Neural progenitor cell (in vitro differentiated cells): Measurements from ENCODE around the gene GALNT2. TPM values are rescaled to one million over a fixed set of nuclear protein-coding genes. Genes with fewer than 3 reads are reported as not detected.

Source experiments
- DNase-seq: peaks from one replicate; pipeline ENCODE4 v3.0.0-alpha.2; 2016; ENCODE audit warnings: low spot score
- H2AFZ ChIP-seq: fragments of 200-600 bp; sonication (generic); replicated peaks from 2 replicates; pipeline ENCODE4 v1.6.1; 2016; ENCODE audit warnings: antibody characterized with exemption
- H3F3A ChIP-seq: fragments of 200-600 bp; sonication (generic); 2 replicates; pipeline ENCODE4 v1.6.1; 2016; ENCODE audit warnings: antibody characterized with exemption, low read depth
- H3K27ac ChIP-seq: fragments of 200-600 bp; sonication (generic); 2 replicates; pipeline ENCODE4 v1.5.1; 2016; ENCODE audit warnings: mild to moderate bottlenecking
- H3K27me3 ChIP-seq: fragments of 200-600 bp; sonication (generic); 2 replicates; pipeline ENCODE4 v1.6.1; 2016; ENCODE audit warnings: mild to moderate bottlenecking, moderate library complexity
- H3K36me3 ChIP-seq: fragments of 200-600 bp; sonication (generic); 2 replicates; pipeline ENCODE4 v1.5.1; 2016
- H3K4me1 ChIP-seq: fragments of 200-600 bp; sonication (generic); 2 replicates; pipeline ENCODE4 v1.6.1; 2016; ENCODE audit warnings: mixed run types
- H3K4me2 ChIP-seq: fragments of 200-600 bp; sonication (generic); 2 replicates; pipeline ENCODE4 v1.6.1; 2016
- H3K4me3 ChIP-seq: fragments of 200-600 bp; sonication (generic); 2 replicates; pipeline ENCODE4 v1.5.1; 2016
- H3K79me2 ChIP-seq: fragments of 200-600 bp; sonication (generic); 2 replicates; pipeline ENCODE4 v1.6.1; 2016; ENCODE audit warnings: low read depth
- H3K9ac ChIP-seq: fragments of 200-600 bp; sonication (generic); 2 replicates; pipeline ENCODE4 v1.6.1; 2016
- H3K9me3 ChIP-seq: fragments of 200-600 bp; sonication (generic); 2 replicates; pipeline ENCODE4 v1.5.1; 2016; ENCODE audit warnings: low read depth
- H4K20me1 ChIP-seq: fragments of 200-600 bp; sonication (generic); 2 replicates; pipeline ENCODE4 v1.6.1; 2016; ENCODE audit warnings: low read depth
- H3K27ac Mint-ChIP-seq: 3 replicates; pipeline ENCODE4 v1.8.0; 2021; ENCODE audit warnings: mixed read lengths
- H3K27me3 Mint-ChIP-seq: 2 replicates; pipeline ENCODE4 v1.8.0; 2022; ENCODE audit warnings: low read depth, mild to moderate bottlenecking, inconsistent platforms, moderate library complexity, mixed read lengths; ENCODE audit not compliant: insufficient read depth
- H3K36me3 Mint-ChIP-seq: 3 replicates; pipeline ENCODE4 v1.8.0; 2021; ENCODE audit warnings: mixed read lengths
- H3K4me1 Mint-ChIP-seq: 3 replicates; pipeline ENCODE4 v1.8.0; 2021; ENCODE audit warnings: mixed read lengths
- H3K4me3 Mint-ChIP-seq: 3 replicates; pipeline ENCODE4 v1.8.0; 2021; ENCODE audit warnings: mild to moderate bottlenecking, moderate library complexity, mixed read lengths
- H3K9me3 Mint-ChIP-seq: 3 replicates; pipeline ENCODE4 v1.8.0; 2020; ENCODE audit warnings: mixed read lengths
- EZH2 ChIP-seq: fragments of 200-600 bp; sonication (generic); IDR thresholded peaks from 2 replicates; pipeline ENCODE4 v1.6.1; 2017; ENCODE audit warnings: antibody characterized with exemption, mild to moderate bottlenecking, moderate library complexity
- EZH2phosphoT487 ChIP-seq: fragments of 200-600 bp; sonication (generic); IDR thresholded peaks from 2 replicates; pipeline ENCODE4 v1.6.1; 2017; ENCODE audit warnings: antibody characterized with exemption
- total RNA-seq: library from RNA; depleted of rRNA; stranded (reverse); fragments of >200 nt; gene quantifications from 2 replicates; pipeline ENCODE4 v1.2.3, GENCODE V29; 2015; ENCODE audit warnings: low replicate concordance
- TF ChIP-seq, protein P1 (sequence below): fragments of 200-600 bp; sonication (generic); IDR thresholded peaks from 2 replicates; pipeline ENCODE4 v1.5.1; 2017; ENCODE audit warnings: antibody characterized with exemption, mild to moderate bottlenecking

GALNT2 gene
- total RNA-seq, 1 donor from 2014 or later: 37.6 TPM

DNA sequence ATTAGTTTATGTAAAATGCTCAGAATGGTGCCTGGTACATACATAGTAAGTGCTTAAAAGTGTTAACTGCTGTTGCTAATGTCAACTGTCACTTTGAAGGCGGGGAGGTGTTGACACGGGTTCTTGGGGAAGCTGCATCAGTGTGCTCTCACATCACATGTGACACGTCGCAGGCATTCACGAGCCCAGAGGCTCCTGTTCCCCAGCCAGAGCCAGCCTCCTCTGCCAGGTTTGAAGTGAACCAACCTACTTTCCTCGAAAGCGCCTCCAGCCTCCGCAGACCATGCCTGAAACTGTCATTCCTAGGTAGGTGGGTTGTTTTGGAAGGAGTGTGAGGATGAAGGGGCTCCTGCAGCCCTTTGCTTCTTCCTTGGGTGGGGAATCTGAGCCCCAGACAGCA, 13.8 kb downstream of the GALNT2 start:
- Histone ChIP-seq H3K4me2 (no peak overlapping the region), H3K9ac (no peak overlapping the region), H2AFZ (no peak overlapping the region), H4K20me1 (peaks cover 73% of the 10 kb centered on the region), H3K4me3 (no peak overlapping the region), H3F3A (no peaks in the 10 kb centered on the region), H3K36me3 (no peaks in the 10 kb centered on the region), H3K27ac (no peak overlapping the region), H3K4me1 (peaks cover 14% of the 10 kb centered on the region), H3K27me3 (no peaks in the 10 kb centered on the region), H3K79me2 (peaks cover 88% of the 10 kb centered on the region), H3K9me3 (no peaks in the 10 kb centered on the region)
- H3K36me3 Mint-ChIP-seq: peaks cover 28% of the 10 kb centered on the region
- no peak overlapping the region for H3K27ac Mint-ChIP-seq
- H3K4me1 Mint-ChIP-seq: peaks cover 42% of the 10 kb centered on the region
- peaks cover 8% of the 10 kb centered on the region for H3K27me3 Mint-ChIP-seq
- no peak overlapping the region for H3K4me3 Mint-ChIP-seq
- TF ChIP-seq EZH2 (no peak), EZH2phosphoT487 (no peak)
- TF ChIP-seq, protein P1, sequence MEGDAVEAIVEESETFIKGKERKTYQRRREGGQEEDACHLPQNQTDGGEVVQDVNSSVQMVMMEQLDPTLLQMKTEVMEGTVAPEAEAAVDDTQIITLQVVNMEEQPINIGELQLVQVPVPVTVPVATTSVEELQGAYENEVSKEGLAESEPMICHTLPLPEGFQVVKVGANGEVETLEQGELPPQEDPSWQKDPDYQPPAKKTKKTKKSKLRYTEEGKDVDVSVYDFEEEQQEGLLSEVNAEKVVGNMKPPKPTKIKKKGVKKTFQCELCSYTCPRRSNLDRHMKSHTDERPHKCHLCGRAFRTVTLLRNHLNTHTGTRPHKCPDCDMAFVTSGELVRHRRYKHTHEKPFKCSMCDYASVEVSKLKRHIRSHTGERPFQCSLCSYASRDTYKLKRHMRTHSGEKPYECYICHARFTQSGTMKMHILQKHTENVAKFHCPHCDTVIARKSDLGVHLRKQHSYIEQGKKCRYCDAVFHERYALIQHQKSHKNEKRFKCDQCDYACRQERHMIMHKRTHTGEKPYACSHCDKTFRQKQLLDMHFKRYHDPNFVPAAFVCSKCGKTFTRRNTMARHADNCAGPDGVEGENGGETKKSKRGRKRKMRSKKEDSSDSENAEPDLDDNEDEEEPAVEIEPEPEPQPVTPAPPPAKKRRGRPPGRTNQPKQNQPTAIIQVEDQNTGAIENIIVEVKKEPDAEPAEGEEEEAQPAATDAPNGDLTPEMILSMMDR: no peak
- peaks cover 8% of the 10 kb centered on the region for H3K9me3 Mint-ChIP-seq
- no peak for DNase-seq

DNA sequence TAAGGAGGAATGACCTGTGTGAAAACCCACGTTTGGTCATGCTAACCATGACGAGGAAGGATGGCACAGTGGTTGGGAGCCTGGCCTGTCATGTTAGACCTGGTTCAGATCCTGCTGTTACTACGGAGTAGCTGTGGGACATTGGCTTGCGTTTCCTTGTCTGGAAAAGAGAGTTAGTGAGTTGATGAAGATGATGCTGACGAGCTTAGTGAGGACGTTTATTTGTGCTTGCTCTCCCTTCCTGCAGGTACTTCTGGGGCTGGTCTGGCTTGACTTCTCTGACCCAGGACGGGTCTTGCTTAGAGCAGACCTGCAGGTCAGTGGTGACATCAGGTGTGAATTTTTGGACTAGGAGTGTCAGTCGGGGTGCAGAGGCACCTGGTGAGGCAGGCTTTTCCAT, 14.7 kb downstream of the GALNT2 start:
- H2AFZ ChIP-seq: no peak overlapping the region
- no peak for DNase-seq
- H3K9ac ChIP-seq: no peak overlapping the region
- peaks cover 8% of the 10 kb centered on the region for H3K27me3 Mint-ChIP-seq
- no peak overlapping the region for H3K27ac Mint-ChIP-seq
- no peak for TF ChIP-seq EZH2phosphoT487
- TF ChIP-seq EZH2: no peak
- TF ChIP-seq, protein P1: no peak
- no peaks in the 10 kb centered on the region for H3K9me3 ChIP-seq
- peaks cover 17% of the 10 kb centered on the region for H3K4me1 ChIP-seq
- no peaks in the 10 kb centered on the region for H3K36me3 ChIP-seq
- no peaks in the 10 kb centered on the region for H3F3A ChIP-seq
- H4K20me1 ChIP-seq: peaks cover 76% of the 10 kb centered on the region
- H3K9me3 Mint-ChIP-seq: peaks cover 8% of the 10 kb centered on the region
- no peak overlapping the region for H3K27ac ChIP-seq
- no peak overlapping the region for H3K4me2 ChIP-seq
- H3K4me3 Mint-ChIP-seq: no peak overlapping the region
- peaks cover 92% of the 10 kb centered on the region for H3K79me2 ChIP-seq
- H3K36me3 Mint-ChIP-seq: peaks cover 21% of the 10 kb centered on the region
- H3K4me3 ChIP-seq: no peak overlapping the region
- H3K4me1 Mint-ChIP-seq: peaks cover 46% of the 10 kb centered on the region
- no peaks in the 10 kb centered on the region for H3K27me3 ChIP-seq

DNA sequence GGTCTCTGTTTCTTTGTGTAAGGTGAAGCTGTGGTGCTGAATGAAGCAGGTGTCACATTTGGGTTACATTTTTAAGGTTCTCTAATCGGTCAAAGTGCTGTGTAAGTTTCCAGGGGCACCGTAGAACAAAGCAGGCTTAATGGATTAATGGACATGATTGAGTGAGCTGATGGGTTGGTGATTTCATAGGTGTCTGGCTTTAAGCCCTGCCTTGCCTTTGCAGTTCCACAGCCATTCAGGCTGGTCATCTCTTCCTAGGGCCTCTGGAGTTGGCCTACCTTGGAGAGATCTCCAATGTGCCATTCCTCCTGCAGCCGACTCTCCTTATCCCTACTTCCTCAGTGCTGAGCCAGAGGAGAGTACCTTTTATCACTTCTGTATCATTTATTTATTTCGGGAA, 15.2 kb downstream of the GALNT2 start:
- peaks cover 8% of the 10 kb centered on the region for H3K9me3 Mint-ChIP-seq
- TF ChIP-seq, protein P1: no peak
- TF ChIP-seq EZH2phosphoT487 (no peak), EZH2 (no peak)
- Histone ChIP-seq H3K4me3 (no peak overlapping the region), H3K9me3 (no peaks in the 10 kb centered on the region), H3K27me3 (no peaks in the 10 kb centered on the region), H3K27ac (no peak overlapping the region), H2AFZ (no peak overlapping the region), H3K79me2 (peaks cover 91% of the 10 kb centered on the region), H3K36me3 (no peaks in the 10 kb centered on the region), H3F3A (no peaks in the 10 kb centered on the region), H3K4me1 (peaks cover 18% of the 10 kb centered on the region), H4K20me1 (peaks cover 76% of the 10 kb centered on the region), H3K9ac (no peak overlapping the region), H3K4me2 (no peak overlapping the region)
- H3K4me1 Mint-ChIP-seq: peaks cover 51% of the 10 kb centered on the region
- no peak overlapping the region for H3K27ac Mint-ChIP-seq
- DNase-seq: no peak
- no peak overlapping the region for H3K4me3 Mint-ChIP-seq
- H3K27me3 Mint-ChIP-seq: peaks cover 8% of the 10 kb centered on the region
- H3K36me3 Mint-ChIP-seq: peaks cover 17% of the 10 kb centered on the region
